SK-N-SH treated with all-trans-retinoic acid at 6 μM for 48 hours (cell line): ENCODE results near the gene SLC38A8.

Experiments
- ATAC-seq: fragments of 200-7000 bp; cut with Tn5 transposase; 3 replicates; pipeline ENCODE4 v1.9.1; 2020; ENCODE audit warnings: mild to moderate bottlenecking, moderate library complexity
- ARNTL ChIP-seq: fragments of 450-650 bp; formaldehyde crosslinking; IDR thresholded peaks from 2 replicates; pipeline ENCODE4 v1.5.0; 2020; ENCODE audit warnings: low read depth, mild to moderate bottlenecking, moderate library complexity, borderline replicate concordance
- BACH2 ChIP-seq: fragments of 250-450 bp; sonication (Bioruptor Pico); IDR thresholded peaks from 2 replicates; pipeline ENCODE4 v1.9.0; 2021; ENCODE audit warnings: mild to moderate bottlenecking, borderline replicate concordance
- CREB5 ChIP-seq: fragments of 250-450 bp; sonication (Bioruptor Pico); IDR thresholded peaks from 2 replicates; pipeline ENCODE4 v1.5.1; 2020; ENCODE audit warnings: low read depth, mild to moderate bottlenecking, moderate library complexity
- CSDC2 ChIP-seq: fragments of 250-450 bp; sonication (Bioruptor Pico); IDR thresholded peaks from 2 replicates; pipeline ENCODE4 v1.5.0; 2020; ENCODE audit warnings: mild to moderate bottlenecking, moderate library complexity
- CSRNP3 ChIP-seq: fragments of 250-450 bp; sonication (Bioruptor Pico); IDR thresholded peaks from 2 replicates; pipeline ENCODE4 v1.5.1; 2021; ENCODE audit warnings: mild to moderate bottlenecking, moderate library complexity
- ESRRG ChIP-seq: fragments of 250-450 bp; sonication (Bioruptor Pico); IDR thresholded peaks from 2 replicates; pipeline ENCODE4 v1.6.1; 2021; ENCODE audit warnings: mild to moderate bottlenecking
- GLIS3 ChIP-seq: fragments of 250-450 bp; sonication (Bioruptor Pico); IDR thresholded peaks from 2 replicates; pipeline ENCODE4 v1.5.0; 2020; ENCODE audit warnings: mild to moderate bottlenecking, moderate library complexity
- ISL1 ChIP-seq: fragments of 250-450 bp; sonication (Bioruptor Pico); IDR thresholded peaks from 2 replicates; pipeline ENCODE4 v2.1.2; 2022; ENCODE audit warnings: mild to moderate bottlenecking, moderate library complexity
- OSR1 ChIP-seq: fragments of 250-450 bp; sonication (Bioruptor Pico); IDR thresholded peaks from 2 replicates; pipeline ENCODE4 v1.8.0; 2022; ENCODE audit warnings: moderate library complexity, mild to moderate bottlenecking, inconsistent platforms
- PATZ1 ChIP-seq: fragments of 250-450 bp; sonication (Bioruptor Pico); IDR thresholded peaks from 2 replicates; pipeline ENCODE4 v1.8.0; 2020; ENCODE audit warnings: mild to moderate bottlenecking, moderate library complexity, borderline replicate concordance
- PPARA ChIP-seq: fragments of 250-450 bp; sonication (Bioruptor Pico); IDR thresholded peaks from 2 replicates; pipeline ENCODE4 v1.5.0; 2020; ENCODE audit warnings: mild to moderate bottlenecking, borderline replicate concordance
- RARB ChIP-seq: fragments of 250-450 bp; sonication (Bioruptor Pico); IDR thresholded peaks from 2 replicates; pipeline ENCODE4 v1.8.0; 2021; ENCODE audit warnings: mild to moderate bottlenecking, moderate library complexity
- SNAI2 ChIP-seq: fragments of 250-450 bp; sonication (Bioruptor Pico); IDR thresholded peaks from 2 replicates; pipeline ENCODE4 v1.5.0; 2020; ENCODE audit warnings: mild to moderate bottlenecking, moderate library complexity
- TCF4 ChIP-seq: fragments of 250-450 bp; sonication (Bioruptor Pico); IDR thresholded peaks from 2 replicates; pipeline ENCODE4 v1.8.0; 2021; ENCODE audit warnings: mild to moderate bottlenecking, moderate library complexity, borderline replicate concordance
- ZC3H10 ChIP-seq: fragments of 250-450 bp; sonication (Bioruptor Pico); IDR thresholded peaks from 2 replicates; pipeline ENCODE4 v1.5.1; 2021; ENCODE audit warnings: mild to moderate bottlenecking, moderate library complexity
- ZFP3 ChIP-seq: fragments of 250-450 bp; sonication (Bioruptor Pico); IDR thresholded peaks from 2 replicates; pipeline ENCODE4 v1.5.0; 2020; ENCODE audit warnings: mild to moderate bottlenecking, moderate library complexity
- ZFP30 ChIP-seq: fragments of 450-650 bp; formaldehyde crosslinking; IDR thresholded peaks from 2 replicates; pipeline ENCODE4 v1.5.0; 2022; ENCODE audit warnings: mild to moderate bottlenecking, moderate library complexity
- ZNF565 ChIP-seq: fragments of 450-650 bp; formaldehyde crosslinking; conservative IDR thresholded peaks from 2 replicates; pipeline ENCODE4 v1.5.0; 2020; ENCODE audit warnings: low read depth, mild to moderate bottlenecking, moderate library complexity
- ZNF70 ChIP-seq: fragments of 450-650 bp; formaldehyde crosslinking; IDR thresholded peaks from 2 replicates; pipeline ENCODE4 v1.5.0; 2020; ENCODE audit warnings: mild to moderate bottlenecking, moderate library complexity
- ZNF8 ChIP-seq: fragments of 450-650 bp; formaldehyde crosslinking; IDR thresholded peaks from 2 replicates; pipeline ENCODE4 v1.5.0; 2020; ENCODE audit warnings: mild to moderate bottlenecking, moderate library complexity
- TF ChIP-seq, protein P1 (sequence below): fragments of 250-450 bp; sonication (Bioruptor Pico); IDR thresholded peaks from 2 replicates; pipeline ENCODE4 v1.8.0; 2021; ENCODE audit warnings: low read depth, mild to moderate bottlenecking, moderate library complexity, borderline replicate concordance

Gene SLC38A8

GRCh38 chr16:84042308-84042878 is at the start of gene SLC38A8:
Gene SLC38A8 (minus strand): TSS chr16:84042795. CDS start chr16:84042157, 638 bp downstream.
- no peak for ATAC-seq
- no peak for TF ChIP-seq ZNF8
- TF ChIP-seq, protein P1, sequence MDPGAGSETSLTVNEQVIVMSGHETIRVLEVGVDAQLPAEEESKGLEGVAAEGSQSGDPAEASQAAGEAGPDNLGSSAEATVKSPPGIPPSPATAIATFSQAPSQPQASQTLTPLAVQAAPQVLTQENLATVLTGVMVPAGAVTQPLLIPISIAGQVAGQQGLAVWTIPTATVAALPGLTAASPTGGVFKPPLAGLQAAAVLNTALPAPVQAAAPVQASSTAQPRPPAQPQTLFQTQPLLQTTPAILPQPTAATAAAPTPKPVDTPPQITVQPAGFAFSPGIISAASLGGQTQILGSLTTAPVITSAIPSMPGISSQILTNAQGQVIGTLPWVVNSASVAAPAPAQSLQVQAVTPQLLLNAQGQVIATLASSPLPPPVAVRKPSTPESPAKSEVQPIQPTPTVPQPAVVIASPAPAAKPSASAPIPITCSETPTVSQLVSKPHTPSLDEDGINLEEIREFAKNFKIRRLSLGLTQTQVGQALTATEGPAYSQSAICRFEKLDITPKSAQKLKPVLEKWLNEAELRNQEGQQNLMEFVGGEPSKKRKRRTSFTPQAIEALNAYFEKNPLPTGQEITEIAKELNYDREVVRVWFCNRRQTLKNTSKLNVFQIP (CRISPR knock-in tag) = no peak
- TF ChIP-seq TCF4 (CRISPR knock-in tag) = no peak

- ATAC-seq = no peak
- TF ChIP-seq ZC3H10 (no peak), PATZ1 (no peak), CSRNP3 (no peak), BACH2 (CRISPR knock-in tag) (no peak), OSR1 (CRISPR knock-in tag) (no peak), ZNF70 (CRISPR knock-in tag) (no peak), SNAI2 (CRISPR knock-in tag) (no peak), ZFP3 (no peak), ZFP30 (no peak), ESRRG (no peak), PPARA (no peak), TCF4 (CRISPR knock-in tag) (no peak), ARNTL (CRISPR knock-in tag) (no peak), CREB5 (CRISPR knock-in tag) (no peak), CSDC2 (CRISPR knock-in tag) (no peak), RARB (CRISPR knock-in tag) (no peak)
These were observed 48.9 kb upstream of the SLC38A8 start for GRCh38 chr16:84091460-84091859.

- TF ChIP-seq BACH2 (CRISPR knock-in tag) (no peak), GLIS3 (no peak), CSDC2 (CRISPR knock-in tag) (no peak), PATZ1 (no peak), ZNF8 (no peak), RARB (CRISPR knock-in tag) (no peak), TCF4 (CRISPR knock-in tag) (no peak), ZNF565 (CRISPR knock-in tag) (no peak), ISL1 (CRISPR knock-in tag) (no peak), ZFP30 (no peak), ZNF70 (CRISPR knock-in tag) (no peak)
- ATAC-seq = no peak
These were observed 47.6 kb upstream of the SLC38A8 start for GRCh38 chr16:84090211-84090610.
